IPS DF 6.9 (cell line): ENCODE data around the gene GTF2IRD1.
"Not testable (repeated sequence)": the region's sequence is repeated elsewhere in the genome, so short reads cannot be mapped to it uniquely, and the experiment has no call there.

Experiments
- DNase-seq: peaks from one replicate; pipeline ENCODE4 v3.0.0-alpha.2; 2013; ENCODE audit warnings: low read depth, low spot score
- H3K27ac ChIP-seq: one replicate; pipeline ENCODE4 v1.5.1; 2013; ENCODE audit warnings: low read length, control low read depth
- H3K27me3 ChIP-seq: 2 replicates; pipeline ENCODE4 v1.6.1; 2013; ENCODE audit warnings: mild to moderate bottlenecking, low read length; ENCODE audit not compliant: control insufficient read depth, insufficient read depth
- H3K36me3 ChIP-seq: 2 replicates; pipeline ENCODE4 v1.6.1; 2013; ENCODE audit warnings: low read length; ENCODE audit not compliant: control insufficient read depth, insufficient read depth
- H3K4me1 ChIP-seq: 2 replicates; pipeline ENCODE4 v1.6.1; 2013; ENCODE audit warnings: low read length; ENCODE audit not compliant: control insufficient read depth, insufficient read depth
- H3K4me3 ChIP-seq: 2 replicates; pipeline ENCODE4 v1.5.1; 2013; ENCODE audit warnings: mild to moderate bottlenecking, low read length
- H3K9me3 ChIP-seq: 2 replicates; pipeline ENCODE4 v1.6.1; 2013; ENCODE audit warnings: low read length, inconsistent platforms; ENCODE audit not compliant: control insufficient read depth, insufficient read depth
- WGBS: extraction: QIAGEN DNeasy Blood & Tissue Kit; methylation state at CpG from one replicate; pipeline ENCODE4 v1.1.7; 2013; ENCODE audit warnings: mixed read lengths, missing lambda C conversion rate; ENCODE audit not compliant: insufficient read length, insufficient coverage; 5-methylcytosine and 5-hydroxymethylcytosine counted together

The GTF2IRD1 gene

DNA sequence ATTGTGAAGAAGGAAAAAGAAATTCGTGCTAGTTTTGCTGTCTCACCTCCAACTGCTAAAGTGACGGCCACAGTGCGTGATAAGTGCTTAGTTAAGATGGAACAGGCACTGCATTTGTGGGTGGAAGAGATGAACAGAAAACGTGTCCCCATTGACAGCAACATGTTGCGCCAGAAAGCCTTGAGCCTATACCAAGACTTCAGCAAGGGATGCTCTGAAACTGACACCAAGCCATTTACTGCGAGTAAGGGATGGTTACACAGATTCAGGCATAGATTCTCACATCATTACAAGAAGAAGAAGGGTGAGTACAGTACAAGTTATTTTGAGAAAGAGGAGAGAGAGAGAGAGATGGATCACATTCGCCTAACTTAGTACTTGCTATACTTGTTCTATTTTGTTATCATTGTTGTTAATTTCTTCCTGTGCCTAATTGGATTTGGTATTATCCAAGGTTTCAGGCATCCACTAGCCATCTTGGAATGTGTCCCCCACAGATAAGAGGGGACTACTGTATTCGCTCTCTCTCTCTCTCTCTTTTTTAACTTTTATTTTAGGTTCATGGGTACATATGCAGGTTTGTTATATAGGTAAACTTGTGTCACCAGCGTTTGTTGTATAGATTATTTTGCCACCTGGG, 196.9 kb downstream of the GTF2IRD1 start:
- not testable (repeated sequence) for H3K4me1 ChIP-seq, H3K27ac ChIP-seq, H3K36me3 ChIP-seq, H3K9me3 ChIP-seq, H3K27me3 ChIP-seq, H3K4me3 ChIP-seq, DNase-seq
- no CpG with 5 or more reads among the region's 9 CpGs for WGBS

DNA sequence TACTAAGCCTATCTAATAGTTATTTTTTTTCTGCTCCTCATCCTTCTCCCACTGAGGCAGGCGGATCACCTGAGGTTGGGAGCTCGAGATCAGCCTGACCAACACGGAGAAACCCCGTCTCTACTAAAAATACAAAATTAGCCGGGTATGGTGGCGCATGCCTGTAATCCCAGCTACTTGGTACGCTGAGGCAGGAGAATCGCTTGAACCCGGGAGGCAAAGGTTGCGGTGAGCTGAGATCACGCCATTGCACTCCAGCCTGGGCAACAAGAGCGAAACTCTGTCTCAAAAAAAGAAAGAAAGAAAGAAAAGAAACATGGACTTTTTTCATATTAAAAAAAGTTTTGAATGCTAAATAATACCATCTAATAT, 197.4 kb downstream of the GTF2IRD1 start:
- no CpG with 5 or more reads among the region's 12 CpGs for WGBS
- not testable (repeated sequence) for H3K9me3 ChIP-seq, DNase-seq, H3K27ac ChIP-seq, H3K4me1 ChIP-seq, H3K27me3 ChIP-seq, H3K4me3 ChIP-seq, H3K36me3 ChIP-seq
